Stimulated activated CD4-positive, alpha-beta T cell treated with anti-CD3 and anti-CD28 coated beads, Interleukin-12 subunit alpha, Interleukin-12 subunit beta, amount 100 ng/mL, for 48 hours (primary cell): ENCODE measurements around the gene EDRF1.

ENCODE experiments used
- DNase-seq, 3 donors: peaks; one replicate each; pipeline ENCODE4 v3.0.0-alpha.2; 2020; ENCODE audit warnings: low read depth in 2 of 3, low spot score in 1 of 3

Gene EDRF1

DNA sequence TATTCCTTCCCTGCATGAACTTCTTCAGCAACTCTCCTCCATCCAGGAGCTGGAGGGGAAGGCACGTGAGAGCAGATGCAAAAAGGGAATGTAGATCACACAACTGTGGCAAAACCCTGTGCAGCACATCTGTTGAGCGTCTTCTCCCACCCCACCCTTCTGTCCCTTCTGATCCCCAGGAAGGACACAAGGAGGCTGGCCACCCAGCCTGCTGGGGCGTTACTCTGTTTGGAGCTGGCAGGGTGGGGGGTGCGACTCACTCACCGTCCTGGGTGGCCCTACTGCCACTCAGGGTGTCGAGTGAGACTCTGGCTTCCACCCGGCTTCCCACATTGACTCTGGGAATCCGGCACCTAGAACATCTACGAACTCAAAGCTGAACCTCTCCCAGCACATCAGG lies 66.3 kb downstream of the EDRF1 start:
- no peak for DNase-seq

DNA sequence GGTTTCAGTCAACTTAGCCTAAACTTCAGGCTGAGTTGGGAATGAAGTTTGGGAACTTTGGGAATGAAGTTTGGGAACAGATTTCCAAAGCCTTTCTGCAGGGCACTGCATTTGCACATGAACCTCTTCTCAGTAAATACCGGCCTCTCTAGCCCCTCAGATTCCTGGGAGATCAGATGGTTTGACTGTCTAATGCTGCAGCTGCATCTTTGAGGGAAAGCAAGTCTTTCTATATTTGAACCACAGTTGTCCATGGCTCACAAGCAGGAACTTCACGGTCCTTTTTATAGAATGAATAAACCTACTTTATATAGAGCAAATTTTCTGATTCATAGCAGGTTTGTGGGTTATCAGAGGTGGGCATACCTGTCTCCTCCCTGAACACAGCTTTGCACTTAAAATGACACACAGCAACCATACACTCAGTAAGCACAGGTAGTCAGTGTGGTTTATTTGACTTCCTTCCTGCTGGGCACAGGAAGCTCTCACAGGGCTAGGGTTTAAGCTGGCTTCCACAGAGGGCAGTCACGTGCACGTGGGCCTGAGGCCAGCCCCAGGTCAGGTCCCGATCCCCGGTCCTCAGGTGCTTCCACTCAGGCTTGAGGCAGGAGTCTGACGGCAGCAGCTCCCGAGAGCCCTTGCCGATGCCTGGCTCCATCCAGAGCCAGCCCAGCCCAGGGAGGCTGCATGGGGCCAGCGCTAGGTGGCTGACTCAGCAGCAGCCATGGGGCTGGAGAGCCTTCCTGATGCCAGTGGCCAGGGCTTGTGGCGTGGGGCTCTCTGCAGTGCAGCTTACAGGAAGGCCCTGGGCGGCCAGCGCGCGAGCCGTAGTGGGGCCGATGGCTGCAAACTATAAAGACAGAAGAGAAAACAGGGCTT lies 68.9 kb downstream of the EDRF1 start:
- no peak for DNase-seq

DNA sequence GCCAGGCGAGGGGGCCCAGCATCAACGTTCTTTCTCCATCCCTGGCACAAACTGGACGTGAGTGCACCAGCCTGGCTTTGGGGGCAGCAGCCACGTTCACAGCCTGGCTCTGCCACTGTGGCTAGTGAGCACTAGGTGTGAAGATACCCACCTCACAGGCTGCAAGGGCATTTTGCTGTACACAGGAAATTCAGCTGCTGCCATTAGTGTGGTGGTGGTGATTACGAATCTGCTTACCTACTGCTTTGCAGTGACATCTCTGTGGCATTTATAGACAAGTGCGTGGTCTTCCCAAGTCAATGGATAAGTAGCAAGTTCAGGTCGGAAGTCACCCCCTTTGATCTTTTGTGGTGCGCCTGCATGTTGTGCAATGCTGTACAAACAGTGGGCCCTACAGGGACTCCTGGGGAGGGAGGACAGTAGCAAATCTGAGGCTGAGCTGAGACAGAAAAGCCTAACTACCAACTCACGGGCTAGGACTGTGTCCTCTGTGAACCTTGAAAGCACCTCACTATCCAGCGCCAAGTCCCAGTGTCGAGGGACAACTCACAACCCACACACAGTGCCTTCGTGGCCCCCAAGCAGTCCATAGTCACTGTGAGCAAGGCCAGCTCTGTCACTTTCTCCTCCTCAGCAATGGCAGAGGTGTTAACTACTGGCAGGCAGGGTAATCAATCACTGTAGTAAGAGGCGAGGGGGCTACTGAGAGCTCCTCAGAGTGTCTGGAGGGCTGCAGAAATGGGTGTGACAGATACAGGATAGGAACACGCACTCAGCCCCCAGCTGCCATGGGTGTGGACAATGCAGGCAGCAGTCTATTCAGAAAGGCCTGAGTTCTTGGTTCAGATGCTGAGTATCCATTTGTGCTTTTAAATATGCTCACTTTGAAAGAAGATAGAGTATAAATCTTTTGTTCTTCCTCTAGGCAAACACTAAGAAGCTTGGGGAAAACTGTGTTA lies 73.1 kb downstream of the EDRF1 start:
- no peak for DNase-seq

DNA sequence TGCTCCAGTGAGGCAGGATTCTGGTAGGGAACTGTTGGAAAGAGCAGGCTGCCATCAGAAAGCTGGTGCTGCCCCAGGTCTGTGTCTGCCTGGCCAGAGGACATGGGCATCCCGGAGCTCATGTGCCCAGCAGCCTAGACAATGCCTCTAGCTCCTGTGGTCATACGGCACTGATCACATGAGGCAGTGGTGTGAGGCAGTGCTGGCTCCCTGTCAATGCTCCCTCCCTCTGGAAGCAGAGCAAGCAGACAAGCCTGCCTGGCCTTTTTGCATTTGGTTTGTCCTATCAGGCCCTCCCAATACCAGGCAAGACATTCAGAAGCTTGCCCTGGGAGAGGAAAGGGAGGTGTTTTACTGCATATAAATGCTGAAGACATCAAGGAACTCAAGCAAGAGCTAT lies 75.6 kb downstream of the EDRF1 start:
- DNase-seq = no peak

DNA sequence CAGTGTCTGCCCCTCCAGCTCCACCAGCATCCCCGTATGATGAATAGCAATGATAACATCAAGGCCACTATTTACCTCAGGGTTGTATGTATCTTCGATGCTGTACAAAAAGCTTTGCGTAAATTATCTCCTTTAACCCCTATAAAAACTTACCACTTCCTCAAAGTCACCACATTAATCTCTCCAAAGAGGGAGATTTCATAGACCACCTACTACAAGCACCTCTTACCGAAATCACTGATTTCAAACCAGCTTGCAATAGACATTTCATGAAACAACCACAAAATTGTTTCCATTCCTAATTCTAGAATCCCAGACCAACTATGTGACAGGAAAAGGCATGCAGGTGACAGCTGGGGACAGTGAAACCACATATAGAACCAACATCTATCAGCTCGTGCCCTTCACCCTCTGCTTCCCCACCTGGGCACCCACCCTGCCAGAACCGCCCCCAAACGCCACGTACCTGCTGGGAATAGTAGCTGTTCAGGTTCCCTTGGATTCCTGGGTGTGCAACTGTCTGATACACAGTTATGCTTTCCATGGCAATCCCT lies 76.2 kb downstream of the EDRF1 start:
- DNase-seq = no peak

DNA sequence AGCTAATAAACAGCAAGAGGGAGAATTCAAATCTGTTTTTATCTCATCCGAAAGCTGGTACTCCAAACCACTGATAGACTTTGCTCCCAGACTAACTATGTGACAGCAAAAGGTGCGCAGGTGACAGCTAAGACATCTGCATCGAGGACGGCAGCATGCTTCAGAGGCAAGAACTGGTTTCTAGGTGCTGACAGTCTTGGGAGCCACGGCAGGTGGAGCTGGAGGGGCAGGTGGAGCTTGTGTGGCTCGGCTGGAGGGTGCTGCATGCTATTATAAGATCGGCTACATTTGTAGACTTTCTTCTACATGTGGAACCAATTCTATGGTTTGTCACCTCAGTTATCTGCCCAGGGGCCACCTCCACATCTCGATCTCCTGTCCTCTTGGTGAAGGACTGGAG lies 77.9 kb downstream of the EDRF1 start:
- no peak for DNase-seq

DNA sequence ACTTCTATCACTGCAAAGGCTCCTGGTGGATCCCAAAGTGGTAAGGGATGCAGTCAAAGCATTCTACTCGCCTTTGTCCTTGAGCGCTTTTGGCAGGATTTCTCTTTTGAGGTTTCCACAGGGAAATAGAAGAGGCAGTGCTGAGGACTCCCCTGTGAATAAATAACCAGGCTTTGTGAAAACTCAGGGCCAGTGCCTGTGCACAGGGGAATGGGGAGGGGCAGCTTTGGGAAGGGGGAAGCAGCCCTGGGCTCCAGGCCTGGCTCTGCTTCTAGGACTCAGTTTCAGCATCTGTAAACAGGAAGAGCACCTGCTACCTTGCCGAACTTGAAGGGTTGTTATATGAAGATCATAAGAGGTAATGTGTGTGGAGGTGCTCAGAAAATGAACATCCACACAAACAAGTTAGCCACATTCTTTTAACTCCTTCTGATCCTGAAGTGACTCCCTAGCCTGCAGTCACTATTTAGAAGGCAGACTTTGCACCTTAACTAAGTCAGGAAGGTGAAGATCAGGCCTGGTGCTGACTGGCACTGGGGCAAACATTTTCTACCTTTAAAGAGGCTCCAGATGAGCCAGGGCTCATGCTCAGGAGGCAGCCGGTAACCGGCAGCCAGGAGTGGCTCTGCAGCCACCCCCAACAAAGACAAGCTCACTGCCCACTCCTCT lies 78.6 kb downstream of the EDRF1 start:
- DNase-seq = no peak

DNA sequence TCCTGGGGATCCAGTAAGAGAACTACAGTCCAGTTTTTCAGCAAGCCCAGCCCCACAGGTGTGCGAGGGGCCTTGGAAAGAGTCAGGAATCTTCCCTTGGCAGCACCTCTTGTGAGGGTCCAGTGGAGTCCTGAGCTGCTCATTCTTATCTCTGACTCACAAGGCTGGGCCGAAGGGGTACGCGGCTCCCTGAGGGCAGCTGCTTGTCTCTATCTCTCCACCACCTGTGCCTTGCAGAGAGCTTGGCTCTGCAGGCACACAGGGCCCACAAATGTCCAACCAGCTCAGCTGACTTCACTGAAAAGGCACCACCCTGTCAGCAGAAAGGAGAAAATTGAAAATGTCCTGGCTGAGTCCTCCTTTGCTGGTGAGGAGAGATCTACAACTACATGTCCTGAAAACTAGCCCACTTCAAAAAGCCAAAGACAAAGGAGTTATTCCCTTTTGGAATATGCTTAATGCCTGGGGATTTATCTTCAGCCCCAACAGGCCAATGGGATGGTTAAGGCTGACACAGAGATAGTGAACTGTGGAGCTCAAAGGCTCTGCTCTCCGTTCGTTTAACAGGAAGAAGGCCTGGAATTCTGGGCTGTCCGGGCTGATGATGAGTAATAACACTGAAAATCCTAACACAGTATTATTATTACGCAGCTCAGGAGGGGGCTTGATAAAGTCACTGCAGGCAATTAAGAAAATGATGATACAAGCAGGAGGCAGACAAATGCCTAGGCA lies 80.1 kb downstream of the EDRF1 start:
- no peak for DNase-seq

DNA sequence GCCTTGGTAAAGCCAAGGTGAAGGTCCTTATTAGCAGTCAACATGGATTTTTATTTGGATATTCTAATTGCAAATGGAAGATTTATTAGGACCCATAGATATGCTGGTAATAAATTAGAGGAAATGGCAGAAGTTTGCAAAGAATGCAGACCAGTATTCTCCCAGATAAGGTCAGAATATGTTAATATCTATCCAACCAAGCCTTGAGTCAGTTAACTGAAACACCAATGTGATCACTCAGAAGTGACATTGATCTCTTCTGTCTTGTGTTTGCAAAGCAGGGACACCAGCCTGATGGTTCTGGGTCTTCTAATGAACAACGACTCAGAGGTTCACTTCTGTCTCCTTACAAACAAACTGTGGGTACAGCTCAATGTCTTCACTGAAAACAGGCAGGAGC lies 82.1 kb downstream of the EDRF1 start:
- no peak for DNase-seq

DNA sequence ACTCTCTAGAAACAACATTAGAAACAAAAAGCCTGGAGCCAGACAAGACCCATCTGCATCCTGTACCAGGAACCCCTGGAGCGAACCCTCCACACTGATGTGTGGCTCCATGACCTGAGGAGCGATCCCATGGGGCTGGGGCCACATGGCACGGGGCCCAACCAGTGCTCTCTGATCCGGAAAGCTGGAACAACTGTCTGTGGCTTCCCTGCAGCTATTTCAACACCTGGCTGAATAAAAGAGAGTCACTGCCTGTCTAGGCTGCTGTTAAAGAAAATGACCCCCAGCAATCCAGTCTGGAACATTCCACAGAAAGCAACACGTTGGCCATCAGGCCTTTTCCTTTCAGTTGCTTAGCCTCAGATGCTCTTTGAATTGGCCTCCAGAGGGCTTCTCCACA lies 82.6 kb downstream of the EDRF1 start:
- no peak for DNase-seq

DNA sequence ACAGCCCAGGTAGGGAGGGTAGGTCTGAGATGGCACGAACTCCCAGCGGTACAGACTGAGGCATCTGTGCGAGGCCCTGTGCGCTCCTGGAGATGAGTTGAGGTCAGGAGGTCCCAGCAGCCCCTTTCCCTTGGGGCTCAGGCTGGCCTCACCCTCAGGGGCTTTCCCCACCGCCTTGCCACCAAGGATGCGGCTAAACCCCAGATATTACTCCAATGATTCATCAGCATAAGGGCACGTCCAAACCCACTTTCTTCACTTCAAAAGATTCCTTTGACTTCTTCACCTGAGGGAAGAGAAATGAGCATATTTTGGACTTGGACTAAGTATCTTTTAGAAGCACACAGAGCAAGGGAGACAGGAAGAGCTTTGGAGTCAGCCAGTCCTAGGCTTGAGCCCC lies 83.2 kb downstream of the EDRF1 start:
- no peak for DNase-seq

DNA sequence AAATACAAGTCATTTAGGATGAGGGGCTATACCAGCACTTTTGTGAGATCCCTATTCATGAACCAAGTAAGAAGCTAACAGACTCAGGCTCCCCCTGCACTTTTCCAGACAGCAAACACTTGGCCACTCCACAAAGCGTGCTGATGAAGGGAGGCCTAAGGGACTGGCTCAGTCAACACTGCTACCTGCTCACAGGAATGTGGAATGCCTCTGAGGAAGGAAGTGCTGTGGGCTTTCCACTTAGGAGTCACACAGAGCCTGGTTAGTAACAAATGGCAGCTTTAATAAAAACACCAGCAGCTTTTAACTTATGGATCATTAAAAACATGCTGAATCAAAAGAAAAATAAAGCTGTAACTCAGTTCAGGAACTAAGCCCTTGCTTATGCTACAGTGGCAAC lies 88.5 kb downstream of the EDRF1 start:
- DNase-seq = no peak

DNA sequence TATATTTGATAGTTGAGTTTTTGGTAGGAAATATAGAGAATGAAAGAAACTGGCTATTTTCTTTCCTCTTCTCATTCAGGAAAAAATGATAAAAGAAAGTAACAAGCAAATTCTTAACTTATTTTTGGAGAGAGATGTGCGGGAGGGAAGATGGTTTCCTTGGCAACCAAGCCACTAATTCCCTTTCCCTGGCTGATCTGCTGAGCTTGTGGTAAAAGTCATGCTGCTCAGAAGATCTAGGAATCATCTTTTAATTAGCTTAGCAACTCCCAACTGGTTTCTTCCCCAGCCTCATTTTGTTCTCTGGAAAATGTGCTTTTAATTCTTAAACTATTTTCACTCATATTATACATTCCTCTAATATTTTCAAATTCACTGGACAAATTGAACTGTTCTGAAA lies 91.7 kb downstream of the EDRF1 start:
- DNase-seq = no peak

DNA sequence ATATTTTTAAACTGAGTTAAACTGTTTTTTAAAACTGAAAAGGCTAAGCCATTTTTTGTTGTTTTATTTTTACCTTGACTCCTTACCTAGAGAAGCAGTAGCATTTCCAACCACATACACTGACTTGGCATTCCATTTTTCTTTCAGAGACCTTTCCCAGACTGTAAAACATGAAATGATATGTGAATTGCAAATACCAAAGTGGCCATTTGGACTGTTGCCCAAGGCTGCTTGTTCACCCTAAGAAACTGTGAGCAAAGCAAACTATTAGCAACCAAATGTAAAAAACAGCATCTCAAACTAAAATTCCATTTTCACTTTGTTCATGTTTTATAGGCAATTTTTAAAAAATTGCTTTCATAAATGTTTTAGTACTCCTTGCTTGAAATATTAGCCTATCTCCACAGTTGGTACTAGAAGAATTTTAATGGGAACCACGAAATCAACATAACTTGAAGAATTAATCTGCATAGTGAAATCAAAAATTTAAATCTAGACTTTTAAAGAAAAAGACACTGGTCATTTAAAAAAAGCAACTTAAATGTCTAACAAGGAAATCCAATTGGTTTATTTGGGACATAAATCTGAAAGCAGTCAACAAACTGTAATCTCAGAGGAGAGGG lies 92.7 kb downstream of the EDRF1 start:
- DNase-seq = no peak
